Measurements from ENCODE around the gene WDR35. TPM values are rescaled to one million over a fixed set of nuclear protein-coding genes. Genes with fewer than 3 reads are reported as not detected.

The WDR35 gene
- total RNA-seq, 1 experiment from 2014 or later: 29.4 TPM

DNA sequence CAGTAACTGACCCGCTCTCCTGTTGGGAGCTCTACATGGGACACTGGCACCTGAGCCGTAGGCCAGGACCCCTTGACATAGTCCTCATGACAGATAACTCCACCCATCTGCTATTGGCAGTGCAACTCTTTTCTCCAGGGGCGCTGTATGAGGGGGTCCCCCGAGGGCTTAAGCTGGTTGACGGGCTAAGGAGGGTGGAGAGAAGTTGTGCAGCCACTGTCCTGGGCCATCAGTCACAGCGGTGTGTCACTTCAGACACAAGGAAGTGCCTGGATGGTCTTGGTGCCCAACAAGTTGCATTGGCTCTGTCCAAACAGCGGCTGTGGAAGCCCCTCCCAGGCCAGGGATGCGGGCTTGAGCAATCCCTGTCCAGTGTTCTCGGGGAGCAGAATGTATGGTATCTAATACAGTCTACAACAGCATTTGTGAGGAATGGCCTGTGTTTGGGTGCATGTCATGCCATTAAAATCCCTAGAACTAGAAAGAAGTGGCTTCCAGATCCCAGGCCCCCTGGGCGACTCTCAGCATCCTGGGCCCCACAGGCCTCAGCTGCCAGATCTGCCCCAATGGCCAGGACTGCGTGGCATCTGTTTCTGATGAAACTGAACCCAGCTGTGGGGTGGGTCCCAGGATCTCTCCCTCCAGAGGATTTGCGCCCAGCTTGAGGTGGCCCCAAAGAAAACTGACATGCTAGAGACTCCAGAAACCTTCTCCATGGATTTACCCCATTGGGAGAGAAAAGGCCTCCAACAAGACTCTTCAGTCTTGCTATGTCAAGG is 111.4 kb downstream of the WDR35 start:
- no TSS peak for BruUV-seq (replicated peaks)
- Histone ChIP-seq H3K36me3 (ENCODE audit: insufficient read depth, low read length, poor library complexity, severe bottlenecking) (no peaks in the 10 kb centered on the region), H3K9me3 (ENCODE audit: low read depth, low read length, poor library complexity, severe bottlenecking) (no peaks in the 10 kb centered on the region), H3K4me1 (ENCODE audit: insufficient read depth, low read length, poor library complexity, severe bottlenecking) (no peaks in the 10 kb centered on the region), H3K27ac (ENCODE audit: low read depth, low read length, poor library complexity, severe bottlenecking) (no peak overlapping the region), H3K27me3 (replicated peaks; ENCODE audit: insufficient read depth, low read depth, low read length, poor library complexity) (no peaks in the 10 kb centered on the region), H3K4me3 (ENCODE audit: low read depth, low read length, poor library complexity, severe bottlenecking) (no peak overlapping the region)
- intact Hi-C loops (cut with micrococcal nuclease; ENCODE audit: unreplicated experiment): no loop called here
- DNase-seq (ENCODE audit: low spot score): no peak
- no peak for TF ChIP-seq EZH2 (IDR thresholded peaks at IDR 0.05; ENCODE audit: borderline replicate concordance, low read depth, low read length, poor library complexity, severe bottlenecking)
- TF ChIP-seq CTCF (conservative IDR thresholded peaks at IDR 0.05; ENCODE audit: low read depth, low read length): no peak
- POLR2A ChIA-PET (ENCODE audit: low non-redundant PET): no interaction called here
- CTCF ChIA-PET: no interaction called here

- CTCF ChIA-PET: no interaction called here
- DNase-seq (ENCODE audit: low spot score): no peak
These were observed 113.2 kb downstream of the WDR35 start for GRCh38 chr2:19876751-19877150.

GRCh38 chr2:19875280-19875679 is 114.6 kb downstream of the WDR35 start:
- no peak overlapping the region for H3K4me3 ChIP-seq (ENCODE audit: low read depth, low read length, poor library complexity, severe bottlenecking)
- ChIA-PET POLR2A (ENCODE audit: low non-redundant PET) (no interaction called here), CTCF (no interaction called here)
- no peak overlapping the region for H3K27ac ChIP-seq (ENCODE audit: low read depth, low read length, poor library complexity, severe bottlenecking)
- H3K36me3 ChIP-seq (ENCODE audit: insufficient read depth, low read length, poor library complexity, severe bottlenecking): no peaks in the 10 kb centered on the region
- no peak for DNase-seq (ENCODE audit: low spot score)
- H3K27me3 ChIP-seq (replicated peaks; ENCODE audit: insufficient read depth, low read depth, low read length, poor library complexity): no peaks in the 10 kb centered on the region
- no peaks in the 10 kb centered on the region for H3K9me3 ChIP-seq (ENCODE audit: low read depth, low read length, poor library complexity, severe bottlenecking)
- BruUV-seq (replicated peaks): no TSS peak
- no peaks in the 10 kb centered on the region for H3K4me1 ChIP-seq (ENCODE audit: insufficient read depth, low read length, poor library complexity, severe bottlenecking)
- intact Hi-C loops (cut with micrococcal nuclease; ENCODE audit: unreplicated experiment): no loop called here
- TF ChIP-seq EZH2 (IDR thresholded peaks at IDR 0.05; ENCODE audit: borderline replicate concordance, low read depth, low read length, poor library complexity, severe bottlenecking): no peak
- no peak for TF ChIP-seq CTCF (conservative IDR thresholded peaks at IDR 0.05; ENCODE audit: low read depth, low read length)

More at GRCh38 chr2:19876751-19877150, 113.2 kb downstream of the WDR35 start:
- POLR2A ChIA-PET (ENCODE audit: low non-redundant PET): no interaction called here
- intact Hi-C loops (cut with micrococcal nuclease; ENCODE audit: unreplicated experiment): no loop called here
- TF ChIP-seq CTCF (conservative IDR thresholded peaks at IDR 0.05; ENCODE audit: low read depth, low read length) (no peak), EZH2 (IDR thresholded peaks at IDR 0.05; ENCODE audit: borderline replicate concordance, low read depth, low read length, poor library complexity, severe bottlenecking) (no peak)
- no peaks in the 10 kb centered on the region for H3K9me3 ChIP-seq (ENCODE audit: low read depth, low read length, poor library complexity, severe bottlenecking)
- no peaks in the 10 kb centered on the region for H3K4me1 ChIP-seq (ENCODE audit: insufficient read depth, low read length, poor library complexity, severe bottlenecking)
- no peak overlapping the region for H3K27ac ChIP-seq (ENCODE audit: low read depth, low read length, poor library complexity, severe bottlenecking)
- no TSS peak for BruUV-seq (replicated peaks)
- H3K27me3 ChIP-seq (replicated peaks; ENCODE audit: insufficient read depth, low read depth, low read length, poor library complexity): no peaks in the 10 kb centered on the region
- H3K36me3 ChIP-seq (ENCODE audit: insufficient read depth, low read length, poor library complexity, severe bottlenecking): no peaks in the 10 kb centered on the region
- H3K4me3 ChIP-seq (ENCODE audit: low read depth, low read length, poor library complexity, severe bottlenecking): no peak overlapping the region

All from A673 (cell line).